GM18499 (cell line): ENCODE measurements around the gene PCDH15.

Experiments
- ATAC-seq: cut with Tn5 transposase; IDR thresholded peaks from one replicate; pipeline ENCODE4 v1.9.1; 2021; ENCODE audit warnings: moderate number of reproducible peaks; ENCODE audit not compliant: insufficient read depth, unreplicated experiment

PCDH15 gene

GRCh38 chr10:53770903-53771302 is 1030.1 kb downstream of the PCDH15 start:
- no peak for ATAC-seq

GRCh38 chr10:53765311-53765710 is 1035.7 kb downstream of the PCDH15 start:
- ATAC-seq, result no peak

GRCh38 chr10:53754596-53755250 is 1046.3 kb downstream of the PCDH15 start:
- ATAC-seq, result no peak
